Neuronal stem cell (in vitro differentiated cells): ENCODE data around the gene SLC12A4.

Experiments
- DNase-seq: peaks from one replicate; pipeline ENCODE4 v3.0.0-alpha.2; 2013; ENCODE audit warnings: low spot score
- H2AFZ ChIP-seq: one replicate; pipeline ENCODE4 v1.6.1; 2013; ENCODE audit warnings: mild to moderate bottlenecking, low read length, inconsistent platforms
- H2AK5ac ChIP-seq: 2 replicates; pipeline ENCODE4 v1.6.1; 2013; ENCODE audit warnings: low read depth, mild to moderate bottlenecking, inconsistent platforms, low read length, moderate library complexity, mixed read lengths
- H2BK120ac ChIP-seq: 2 replicates; pipeline ENCODE4 v1.6.1; 2013; ENCODE audit warnings: low read depth, mild to moderate bottlenecking, inconsistent platforms, low read length, moderate library complexity, mixed read lengths
- H2BK12ac ChIP-seq: one replicate; pipeline ENCODE4 v1.6.1; 2013; ENCODE audit warnings: low read length, inconsistent platforms
- H2BK15ac ChIP-seq: 2 replicates; pipeline ENCODE4 v1.6.1; 2013; ENCODE audit warnings: mild to moderate bottlenecking, low read length, inconsistent platforms, mixed read lengths
- H2BK5ac ChIP-seq: one replicate; pipeline ENCODE4 v1.6.1; 2013; ENCODE audit warnings: inconsistent platforms, mild to moderate bottlenecking, low read length, moderate library complexity
- H3K14ac ChIP-seq: one replicate; pipeline ENCODE4 v1.6.1; 2013; ENCODE audit warnings: low read length, inconsistent platforms
- H3K18ac ChIP-seq: 2 replicates; pipeline ENCODE4 v1.6.1; 2013; ENCODE audit warnings: low read length, inconsistent platforms
- H3K23ac ChIP-seq: 2 replicates; pipeline ENCODE4 v1.6.1; 2013; ENCODE audit warnings: low read depth, mild to moderate bottlenecking, mixed read lengths, low read length, inconsistent platforms; ENCODE audit not compliant: poor library complexity
- H3K27ac ChIP-seq: replicated peaks from 3 replicates; pipeline ENCODE4 v1.5.1; 2013; ENCODE audit warnings: low read length, inconsistent platforms
- H3K27me3 ChIP-seq, 3 experiments: 2 replicates each; pipeline ENCODE4 v1.6.1; 2013; ENCODE audit warnings: low read length in 3 of 3, mild to moderate bottlenecking in 2 of 3, inconsistent platforms in 1 of 3, low read depth in 1 of 3, mixed read lengths in 1 of 3, moderate library complexity in 1 of 3; ENCODE audit not compliant: control insufficient read depth in 3 of 3, insufficient read depth in 3 of 3
- H3K36me3 ChIP-seq, 2 donors: replicated peaks in 1 of 2; 2 replicates each; pipeline ENCODE4 v1.6.1; 2013; ENCODE audit warnings: low read length in 2 of 2; ENCODE audit not compliant: control insufficient read depth in 2 of 2, insufficient read depth in 2 of 2
- H3K4ac ChIP-seq: 2 replicates; pipeline ENCODE4 v1.6.1; 2013; ENCODE audit warnings: inconsistent platforms, mild to moderate bottlenecking, low read length, moderate library complexity
- H3K4me1 ChIP-seq, 2 donors: 1 replicate in 1 of 2; 2 replicates in 1 of 2; pipeline ENCODE4 v1.6.1; 2013; ENCODE audit warnings: low read length in 2 of 2, low read depth in 1 of 2; ENCODE audit not compliant: control insufficient read depth in 2 of 2, insufficient read depth in 1 of 2
- H3K4me2 ChIP-seq: one replicate; pipeline ENCODE4 v1.6.1; 2013; ENCODE audit warnings: mild to moderate bottlenecking, low read length, inconsistent platforms; ENCODE audit not compliant: insufficient read depth, poor library complexity, severe bottlenecking
- H3K4me3 ChIP-seq, 2 donors: 2 replicates each; pipeline ENCODE4 v1.5.1; 2013; ENCODE audit warnings: low read length in 2 of 2, mild to moderate bottlenecking in 2 of 2, inconsistent platforms in 1 of 2, moderate library complexity in 1 of 2
- H3K79me1 ChIP-seq: one replicate; pipeline ENCODE4 v1.6.1; 2013; ENCODE audit warnings: low read depth, mild to moderate bottlenecking, inconsistent platforms, low read length, moderate library complexity
- H3K9ac ChIP-seq: one replicate; pipeline ENCODE4 v1.6.1; 2013; ENCODE audit warnings: mild to moderate bottlenecking, low read depth, low read length, inconsistent platforms; ENCODE audit not compliant: poor library complexity
- H3K9me3 ChIP-seq, 2 donors: replicated peaks in 1 of 2; 2 replicates each; pipeline versions ENCODE3 to v1.6.1; 2013; ENCODE audit warnings: low read length in 2 of 2, mild to moderate bottlenecking in 2 of 2, inconsistent platforms in 1 of 2, low read depth in 1 of 2, mixed read lengths in 1 of 2, moderate library complexity in 1 of 2; ENCODE audit not compliant: control insufficient read depth in 2 of 2, insufficient read depth in 1 of 2
- H4K8ac ChIP-seq: one replicate; pipeline ENCODE4 v1.6.1; 2013; ENCODE audit warnings: low read depth, mild to moderate bottlenecking, inconsistent platforms, low read length, moderate library complexity
- H4K91ac ChIP-seq: one replicate; pipeline ENCODE4 v1.6.1; 2013; ENCODE audit warnings: low read length, low read depth, mild to moderate bottlenecking, inconsistent platforms; ENCODE audit not compliant: poor library complexity
- WGBS, 2 donors: extraction: QIAGEN DNeasy Blood & Tissue Kit; methylation state at CpG; one replicate each; pipeline ENCODE4 v1.1.7; 2013; ENCODE audit warnings: missing lambda C conversion rate in 2 of 2, mixed read lengths in 1 of 2; ENCODE audit not compliant: insufficient read length in 2 of 2, insufficient replicate concordance in 1 of 2; ENCODE audit errors: extremely low coverage in 2 of 2; 5-methylcytosine and 5-hydroxymethylcytosine counted together

Gene SLC12A4

GRCh38 chr16:67967183-67967957, 1.1 kb downstream of the SLC12A4 start:
- H3K9me3 ChIP-seq = no peaks in the 10 kb centered on the region
- no peak overlapping the region for H2BK12ac ChIP-seq
- no peak overlapping the region for H3K4ac ChIP-seq
- H2AK5ac ChIP-seq = no peak overlapping the region
- no peaks in the 10 kb centered on the region for H3K27me3 ChIP-seq
- peaks cover 8 to 15% of the 10 kb centered on the region in 2 donors for H3K36me3 ChIP-seq
- H3K79me1 ChIP-seq = peaks cover 15% of the 10 kb centered on the region
- no peak overlapping the region for H3K14ac ChIP-seq
- H3K9ac ChIP-seq = peak overlapping the region; percentile 61
- no peak overlapping the region for H3K27ac ChIP-seq
- no peak overlapping the region for H2BK5ac ChIP-seq
- H3K18ac ChIP-seq = peak overlapping the region; percentile 1
- no peak for DNase-seq
- peak overlapping the region; percentile 53 to 96 for H3K4me3 ChIP-seq
- no CpG with 5 or more reads among the region's 18 CpGs for WGBS, 2 donors
- no peak overlapping the region for H2BK15ac ChIP-seq
- H3K4me1 ChIP-seq = peaks cover 20 to 28% of the 10 kb centered on the region in 2 donors
- no peak overlapping the region for H2BK120ac ChIP-seq
- peak overlapping the region; percentile 63 for H3K4me2 ChIP-seq
- H4K91ac ChIP-seq = no peak overlapping the region
- no peak overlapping the region for H3K23ac ChIP-seq
- H2AFZ ChIP-seq = peak overlapping the region; percentile 90
- H4K8ac ChIP-seq = no peak overlapping the region

GRCh38 chr16:67966549-67967182, 1.8 kb downstream of the SLC12A4 start:
- Histone ChIP-seq H2BK15ac (no peak overlapping the region), H3K9ac (peak overlapping the region; percentile 75), H3K18ac (peak overlapping the region; percentile 0), H2BK12ac (no peak overlapping the region), H2AFZ (no peak overlapping the region), H3K36me3 (peaks cover 15 to 22% of the 10 kb centered on the region in 2 donors), H3K4me2 (peak overlapping the region; percentile 63), H3K14ac (no peak overlapping the region), H4K91ac (no peak overlapping the region), H4K8ac (no peak overlapping the region), H3K4ac (no peak overlapping the region), H3K4me1 (peaks cover 20 to 28% of the 10 kb centered on the region in 2 donors), H3K9me3 (no peaks in the 10 kb centered on the region), H3K23ac (no peak overlapping the region), H3K79me1 (peaks cover 15% of the 10 kb centered on the region), H2BK120ac (no peak overlapping the region), H3K27me3 (no peaks in the 10 kb centered on the region), H2BK5ac (no peak overlapping the region), H2AK5ac (no peak overlapping the region), H3K4me3 (peak overlapping the region; percentile 53 to 96), H3K27ac (peak overlapping the region; percentile 20)
- WGBS, 2 donors = no CpG with 5 or more reads among the region's 3 CpGs
- DNase-seq = no peak

GRCh38 chr16:67965668-67966548, 2.5 kb downstream of the SLC12A4 start:
- DNase-seq = no peak
- peaks cover 20 to 28% of the 10 kb centered on the region in 2 donors for H3K4me1 ChIP-seq
- WGBS, 2 donors = no CpG with 5 or more reads among the region's 11 CpGs

More at GRCh38 chr16:67965668-67966548, 2.5 kb downstream of the SLC12A4 start:
- Histone ChIP-seq H4K8ac (no peak overlapping the region), H2BK15ac (no peak overlapping the region), H2AK5ac (no peak overlapping the region), H2BK12ac (no peak overlapping the region), H3K36me3 (peaks cover 23 to 29% of the 10 kb centered on the region in 2 donors), H3K9me3 (no peaks in the 10 kb centered on the region), H3K4me2 (no peak overlapping the region), H3K18ac (peak overlapping the region; percentile 0), H2BK5ac (no peak overlapping the region), H3K4ac (no peak overlapping the region), H3K27me3 (no peaks in the 10 kb centered on the region), H3K14ac (no peak overlapping the region), H3K27ac (peak overlapping the region; percentile 20), H3K4me3 (peak overlapping the region in 1 of 2 donors; percentile 56), H4K91ac (no peak overlapping the region), H2BK120ac (no peak overlapping the region), H3K79me1 (peaks cover 20% of the 10 kb centered on the region), H3K23ac (no peak overlapping the region), H2AFZ (no peak overlapping the region), H3K9ac (peak overlapping the region; percentile 75)
